Hepatocyte (in vitro differentiated cells): Measurements from ENCODE around the gene PDZRN4.

ENCODE experiments used
- CTCF ChIP-seq: fragments of 200-600 bp; sonication (generic); IDR thresholded peaks from 2 replicates; pipeline ENCODE4 v1.5.1; 2016; ENCODE audit warnings: antibody characterized with exemption, mild to moderate bottlenecking; ENCODE audit not compliant: poor library complexity
- EZH2 ChIP-seq: fragments of 200-600 bp; sonication (generic); IDR thresholded peaks from 2 replicates; pipeline ENCODE4 v1.6.1; 2016; ENCODE audit warnings: antibody characterized with exemption, mild to moderate bottlenecking, borderline replicate concordance
- EZH2phosphoT487 ChIP-seq: fragments of 200-600 bp; sonication (generic); IDR thresholded peaks from one replicate; pipeline ENCODE4 v1.6.1; 2018; ENCODE audit warnings: antibody characterized with exemption, mild to moderate bottlenecking, low read depth, moderate library complexity; ENCODE audit not compliant: unreplicated experiment, severe bottlenecking

- TF ChIP-seq CTCF (no peak), EZH2 (no peak), EZH2phosphoT487 (no peak)
These were observed 25.7 kb upstream of the PDZRN4 start for GRCh38 chr12:41162461-41162860.
